HEK293 (cell line): Measurements from ENCODE around the gene MS4A18.

Experiments
- ZBTB48 ChIP-seq: fragments of 450-650 bp; formaldehyde crosslinking; IDR thresholded peaks from 2 replicates; pipeline ENCODE4 v1.5.1; 2016; ENCODE audit warnings: missing biosample characterization, missing genetic modification characterization
- ZNF311 ChIP-seq: fragments of 450-650 bp; formaldehyde crosslinking; IDR thresholded peaks from 2 replicates; pipeline ENCODE4 v1.5.1; 2017; ENCODE audit warnings: missing biosample characterization, missing genetic modification characterization, borderline replicate concordance
- ZNF704 ChIP-seq: fragments of 450-650 bp; formaldehyde crosslinking; IDR thresholded peaks from 2 replicates; pipeline ENCODE4 v1.5.1; 2016; ENCODE audit warnings: missing biosample characterization, missing genetic modification characterization

- no peak for TF ChIP-seq ZNF311 (tag by site-specific recombination)
- no peak for TF ChIP-seq ZNF704 (tag by site-specific recombination)
- no peak for TF ChIP-seq ZBTB48
Measured at GRCh38 chr11:60680455-60681119, 43.9 kb upstream of the MS4A18 start.
